ENCODE results near the gene TAF1A.

- no peak for TF ChIP-seq SUZ12 (IDR thresholded peaks at IDR 0.05; ENCODE audit: extremely low read depth, insufficient read depth, insufficient read length)
- TF ChIP-seq ZNF274 (IDR thresholded peaks at IDR 0.05; ENCODE audit: low read depth, low read length) = no peak
Measured at GRCh38 chr1:222557148-222557547, 32.6 kb downstream of the TAF1A start.
